ENCODE results near the gene PPP2R3B. TPM values are rescaled to one million over a fixed set of nuclear protein-coding genes. Genes with fewer than 3 reads are reported as not detected.

Gene PPP2R3B
- total and polyA plus RNA-seq, 2 of the 4 experiments (the other 2 are of a cell fraction), result 13.2 to 13.3 TPM

DNA sequence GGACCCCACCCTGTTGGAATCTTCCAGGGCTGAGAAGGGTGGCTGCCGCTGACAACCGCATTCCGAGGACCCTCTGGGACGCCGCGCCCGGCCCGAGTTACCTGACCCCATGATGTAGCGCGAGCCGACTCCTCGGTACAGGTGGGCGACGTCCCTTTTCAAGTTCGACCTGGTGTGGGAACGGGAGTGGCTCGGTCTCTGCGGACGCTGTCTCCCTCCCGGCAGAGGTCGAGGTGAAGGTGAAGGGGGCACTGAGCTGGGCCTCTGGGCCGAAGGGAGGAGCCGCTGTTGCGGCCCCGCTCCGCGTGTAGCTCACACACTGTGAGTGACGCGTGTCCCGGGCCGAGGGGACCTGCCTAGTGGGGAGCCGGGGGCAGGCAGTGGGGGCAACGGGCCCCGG, 72.7 kb downstream of the PPP2R3B start:
- in situ Hi-C loops (cut with MboI; ENCODE audit: low sequenced_read_pairs) (no loop called here), intact Hi-C loops (cut with micrococcal nuclease) (no loop called here), dilution Hi-C loops (cut with HindIII; ENCODE audit: low sequenced_read_pairs, unreplicated experiment) (no loop called here)
- TF ChIP-seq, protein P1, sequence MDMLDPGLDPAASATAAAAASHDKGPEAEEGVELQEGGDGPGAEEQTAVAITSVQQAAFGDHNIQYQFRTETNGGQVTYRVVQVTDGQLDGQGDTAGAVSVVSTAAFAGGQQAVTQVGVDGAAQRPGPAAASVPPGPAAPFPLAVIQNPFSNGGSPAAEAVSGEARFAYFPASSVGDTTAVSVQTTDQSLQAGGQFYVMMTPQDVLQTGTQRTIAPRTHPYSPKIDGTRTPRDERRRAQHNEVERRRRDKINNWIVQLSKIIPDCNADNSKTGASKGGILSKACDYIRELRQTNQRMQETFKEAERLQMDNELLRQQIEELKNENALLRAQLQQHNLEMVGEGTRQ (IDR thresholded peaks at IDR 0.05; ENCODE audit: low read depth, low read length), result no peak
- no peak for TF ChIP-seq RCOR1 (IDR thresholded peaks at IDR 0.05; ENCODE audit: insufficient replicate concordance, low read length)
- TF ChIP-seq CHD1 (IDR thresholded peaks at IDR 0.05; ENCODE audit: low read depth, low read length), result no peak
- TF ChIP-seq BHLHE40 (IDR thresholded peaks at IDR 0.05; ENCODE audit: low read depth, low read length), result no peak
- TF ChIP-seq MAZ (IDR thresholded peaks at IDR 0.05; ENCODE audit: borderline replicate concordance, low read depth, low read length), result no peak
- TF ChIP-seq CEBPB (IDR thresholded peaks at IDR 0.05; ENCODE audit: low read depth, low read length), result no peak
- TF ChIP-seq, protein P2, sequence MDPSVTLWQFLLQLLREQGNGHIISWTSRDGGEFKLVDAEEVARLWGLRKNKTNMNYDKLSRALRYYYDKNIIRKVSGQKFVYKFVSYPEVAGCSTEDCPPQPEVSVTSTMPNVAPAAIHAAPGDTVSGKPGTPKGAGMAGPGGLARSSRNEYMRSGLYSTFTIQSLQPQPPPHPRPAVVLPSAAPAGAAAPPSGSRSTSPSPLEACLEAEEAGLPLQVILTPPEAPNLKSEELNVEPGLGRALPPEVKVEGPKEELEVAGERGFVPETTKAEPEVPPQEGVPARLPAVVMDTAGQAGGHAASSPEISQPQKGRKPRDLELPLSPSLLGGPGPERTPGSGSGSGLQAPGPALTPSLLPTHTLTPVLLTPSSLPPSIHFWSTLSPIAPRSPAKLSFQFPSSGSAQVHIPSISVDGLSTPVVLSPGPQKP (IDR thresholded peaks at IDR 0.05; ENCODE audit: borderline replicate concordance, low read depth, low read length), result no peak
- TF ChIP-seq RAD21 (IDR thresholded peaks at IDR 0.05; ENCODE audit: low read length), result no peak
- TF ChIP-seq NFE2L2 (IDR thresholded peaks at IDR 0.05; ENCODE audit: low read depth, low read length), result no peak
- TF ChIP-seq MXI1 (IDR thresholded peaks at IDR 0.05; ENCODE audit: borderline replicate concordance, low read depth, low read length), result no peak
- TF ChIP-seq POLR2A (IDR thresholded peaks at IDR 0.05; ENCODE audit: low read depth, low read length), result no peak
- no peak for TF ChIP-seq SMC3 (IDR thresholded peaks at IDR 0.05; ENCODE audit: low read depth, low read length)
- TF ChIP-seq MAFK (IDR thresholded peaks at IDR 0.05; ENCODE audit: low read depth, low read length), result no peak
- no peak for TF ChIP-seq FOS (IDR thresholded peaks at IDR 0.05; ENCODE audit: low read depth, low read length)
- TF ChIP-seq, protein P3, sequence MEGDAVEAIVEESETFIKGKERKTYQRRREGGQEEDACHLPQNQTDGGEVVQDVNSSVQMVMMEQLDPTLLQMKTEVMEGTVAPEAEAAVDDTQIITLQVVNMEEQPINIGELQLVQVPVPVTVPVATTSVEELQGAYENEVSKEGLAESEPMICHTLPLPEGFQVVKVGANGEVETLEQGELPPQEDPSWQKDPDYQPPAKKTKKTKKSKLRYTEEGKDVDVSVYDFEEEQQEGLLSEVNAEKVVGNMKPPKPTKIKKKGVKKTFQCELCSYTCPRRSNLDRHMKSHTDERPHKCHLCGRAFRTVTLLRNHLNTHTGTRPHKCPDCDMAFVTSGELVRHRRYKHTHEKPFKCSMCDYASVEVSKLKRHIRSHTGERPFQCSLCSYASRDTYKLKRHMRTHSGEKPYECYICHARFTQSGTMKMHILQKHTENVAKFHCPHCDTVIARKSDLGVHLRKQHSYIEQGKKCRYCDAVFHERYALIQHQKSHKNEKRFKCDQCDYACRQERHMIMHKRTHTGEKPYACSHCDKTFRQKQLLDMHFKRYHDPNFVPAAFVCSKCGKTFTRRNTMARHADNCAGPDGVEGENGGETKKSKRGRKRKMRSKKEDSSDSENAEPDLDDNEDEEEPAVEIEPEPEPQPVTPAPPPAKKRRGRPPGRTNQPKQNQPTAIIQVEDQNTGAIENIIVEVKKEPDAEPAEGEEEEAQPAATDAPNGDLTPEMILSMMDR (conservative IDR thresholded peaks at IDR 0.05; ENCODE audit: low read depth, low read length), result no peak
- no peak for TF ChIP-seq RFX5 (IDR thresholded peaks at IDR 0.05; ENCODE audit: low read depth, low read length)
- no peak overlapping the region for H4K5ac ChIP-seq (ENCODE audit: low read depth, low read length)
- ATAC-seq (ENCODE audit: low read depth) (no peak), DNase-seq (no peak)
- H4K91ac ChIP-seq (ENCODE audit: insufficient read depth, low read depth, low read length), result no peak overlapping the region
- H3K56ac ChIP-seq (ENCODE audit: extremely low read depth, insufficient read depth, low read length), result no peak overlapping the region
- WGBS, 2 experiments (ENCODE audit: extremely low coverage in 2 of 2, insufficient read length in 1 of 2), result 97% methylated on average over 20 of the region's 34 CpGs; no CpG with 5 or more reads in 1 of the 2 experiments
- H3K9me3 ChIP-seq (ENCODE audit: control insufficient read depth, insufficient read depth, low read length), result no peaks in the 10 kb centered on the region
- H3K36me3 ChIP-seq (ENCODE audit: control insufficient read depth, insufficient read depth, low read length), result peaks cover 46% of the 10 kb centered on the region
- no peak overlapping the region for H3K4me3 ChIP-seq (ENCODE audit: insufficient read depth, low read depth, low read length)
- no peak overlapping the region for H3K23ac ChIP-seq (ENCODE audit: low read depth, low read length)
- H2BK5ac ChIP-seq (ENCODE audit: low read depth, low read length, poor library complexity, severe bottlenecking), result no peak overlapping the region
- H3K4ac ChIP-seq (ENCODE audit: low read depth, low read length), result no peak overlapping the region
- H3K14ac ChIP-seq (replicated peaks; ENCODE audit: low read depth, low read length), result no peak overlapping the region
- H3K9me1 ChIP-seq (ENCODE audit: insufficient read depth, low read length), result no peaks in the 10 kb centered on the region; the same call in 1 of the 2 replicates
- no peak overlapping the region for H2BK15ac ChIP-seq (ENCODE audit: low read depth, low read length)
- no peak overlapping the region for H2AFZ ChIP-seq (replicated peaks; ENCODE audit: low read length, poor library complexity)
- H2BK20ac ChIP-seq (ENCODE audit: low read depth, low read length), result no peak overlapping the region
- no peak overlapping the region for H3K18ac ChIP-seq (ENCODE audit: low read depth, low read length)
- no peak overlapping the region for H2AK9ac ChIP-seq (replicated peaks; ENCODE audit: low read depth, low read length, poor library complexity)
- no peaks in the 10 kb centered on the region for H3K27me3 ChIP-seq (ENCODE audit: control insufficient read depth, insufficient read depth, low read length)
- BruUV-seq (replicated peaks), result no TSS peak
- H3K79me1 ChIP-seq (ENCODE audit: low read depth in 1 of 2, low read length in 2 of 2), result peaks cover 0 to 7% of the 10 kb centered on the region in 2 experiments; a peak in 1 of 4 replicates
- H2AK5ac ChIP-seq (ENCODE audit: low read depth, low read length), result no peak overlapping the region
- ChIA-PET CTCF (no interaction called here), POLR2A (ENCODE audit: unreplicated experiment) (no interaction called here)
- H3K9ac ChIP-seq (ENCODE audit: low read depth, low read length), result no peak overlapping the region
- no peak overlapping the region for H3K4me2 ChIP-seq (ENCODE audit: low read depth, low read length)
- no peaks in the 10 kb centered on the region for H3K4me1 ChIP-seq (ENCODE audit: control insufficient read depth, insufficient read depth, low read length)
- no peak overlapping the region for H3K27ac ChIP-seq (ENCODE audit: insufficient read depth, low read length)
- no peak overlapping the region for H4K8ac ChIP-seq (ENCODE audit: low read depth in 2 of 2, low read length in 2 of 2)
- no peak overlapping the region for H2BK120ac ChIP-seq (ENCODE audit: low read depth, low read length)
- no peaks in the 10 kb centered on the region for H4K20me1 ChIP-seq (ENCODE audit: insufficient read depth, low read length)
